SK-N-SH treated with all-trans-retinoic acid at 6 μM for 48 hours (cell line): Measurements from ENCODE around the gene MSMB.

Experiments
- ATAC-seq: fragments of 200-7000 bp; cut with Tn5 transposase; 3 replicates; pipeline ENCODE4 v1.9.1; 2020; ENCODE audit warnings: mild to moderate bottlenecking, moderate library complexity
- ARNTL ChIP-seq: fragments of 450-650 bp; formaldehyde crosslinking; IDR thresholded peaks from 2 replicates; pipeline ENCODE4 v1.5.0; 2020; ENCODE audit warnings: low read depth, mild to moderate bottlenecking, moderate library complexity, borderline replicate concordance
- BACH2 ChIP-seq: fragments of 250-450 bp; sonication (Bioruptor Pico); IDR thresholded peaks from 2 replicates; pipeline ENCODE4 v1.9.0; 2021; ENCODE audit warnings: mild to moderate bottlenecking, borderline replicate concordance
- CREB5 ChIP-seq: fragments of 250-450 bp; sonication (Bioruptor Pico); IDR thresholded peaks from 2 replicates; pipeline ENCODE4 v1.5.1; 2020; ENCODE audit warnings: low read depth, mild to moderate bottlenecking, moderate library complexity
- CSDC2 ChIP-seq: fragments of 250-450 bp; sonication (Bioruptor Pico); IDR thresholded peaks from 2 replicates; pipeline ENCODE4 v1.5.0; 2020; ENCODE audit warnings: mild to moderate bottlenecking, moderate library complexity
- CSRNP3 ChIP-seq: fragments of 250-450 bp; sonication (Bioruptor Pico); IDR thresholded peaks from 2 replicates; pipeline ENCODE4 v1.5.1; 2021; ENCODE audit warnings: mild to moderate bottlenecking, moderate library complexity
- ESRRG ChIP-seq: fragments of 250-450 bp; sonication (Bioruptor Pico); IDR thresholded peaks from 2 replicates; pipeline ENCODE4 v1.6.1; 2021; ENCODE audit warnings: mild to moderate bottlenecking
- GLIS3 ChIP-seq: fragments of 250-450 bp; sonication (Bioruptor Pico); IDR thresholded peaks from 2 replicates; pipeline ENCODE4 v1.5.0; 2020; ENCODE audit warnings: mild to moderate bottlenecking, moderate library complexity
- ISL1 ChIP-seq: fragments of 250-450 bp; sonication (Bioruptor Pico); IDR thresholded peaks from 2 replicates; pipeline ENCODE4 v2.1.2; 2022; ENCODE audit warnings: mild to moderate bottlenecking, moderate library complexity
- OSR1 ChIP-seq: fragments of 250-450 bp; sonication (Bioruptor Pico); IDR thresholded peaks from 2 replicates; pipeline ENCODE4 v1.8.0; 2022; ENCODE audit warnings: moderate library complexity, mild to moderate bottlenecking, inconsistent platforms
- PATZ1 ChIP-seq: fragments of 250-450 bp; sonication (Bioruptor Pico); IDR thresholded peaks from 2 replicates; pipeline ENCODE4 v1.8.0; 2020; ENCODE audit warnings: mild to moderate bottlenecking, moderate library complexity, borderline replicate concordance
- POU6F1 ChIP-seq: fragments of 250-450 bp; sonication (Bioruptor Pico); IDR thresholded peaks from 2 replicates; pipeline ENCODE4 v1.8.0; 2021; ENCODE audit warnings: low read depth, mild to moderate bottlenecking, moderate library complexity, borderline replicate concordance
- PPARA ChIP-seq: fragments of 250-450 bp; sonication (Bioruptor Pico); IDR thresholded peaks from 2 replicates; pipeline ENCODE4 v1.5.0; 2020; ENCODE audit warnings: mild to moderate bottlenecking, borderline replicate concordance
- RARB ChIP-seq: fragments of 250-450 bp; sonication (Bioruptor Pico); IDR thresholded peaks from 2 replicates; pipeline ENCODE4 v1.8.0; 2021; ENCODE audit warnings: mild to moderate bottlenecking, moderate library complexity
- SNAI2 ChIP-seq: fragments of 250-450 bp; sonication (Bioruptor Pico); IDR thresholded peaks from 2 replicates; pipeline ENCODE4 v1.5.0; 2020; ENCODE audit warnings: mild to moderate bottlenecking, moderate library complexity
- TCF4 ChIP-seq: fragments of 250-450 bp; sonication (Bioruptor Pico); IDR thresholded peaks from 2 replicates; pipeline ENCODE4 v1.8.0; 2021; ENCODE audit warnings: mild to moderate bottlenecking, moderate library complexity, borderline replicate concordance
- TOX ChIP-seq: fragments of 250-450 bp; sonication (Bioruptor Pico); IDR thresholded peaks from 2 replicates; pipeline ENCODE4 v1.8.0; 2021; ENCODE audit warnings: mild to moderate bottlenecking, moderate library complexity, borderline replicate concordance
- TSHZ2 ChIP-seq: fragments of 250-450 bp; sonication (Bioruptor Pico); IDR thresholded peaks from 2 replicates; pipeline ENCODE4 v1.5.0; 2020; ENCODE audit warnings: mild to moderate bottlenecking, moderate library complexity
- ZC3H10 ChIP-seq: fragments of 250-450 bp; sonication (Bioruptor Pico); IDR thresholded peaks from 2 replicates; pipeline ENCODE4 v1.5.1; 2021; ENCODE audit warnings: mild to moderate bottlenecking, moderate library complexity
- ZFP3 ChIP-seq: fragments of 250-450 bp; sonication (Bioruptor Pico); IDR thresholded peaks from 2 replicates; pipeline ENCODE4 v1.5.0; 2020; ENCODE audit warnings: mild to moderate bottlenecking, moderate library complexity
- ZFP30 ChIP-seq: fragments of 450-650 bp; formaldehyde crosslinking; IDR thresholded peaks from 2 replicates; pipeline ENCODE4 v1.5.0; 2022; ENCODE audit warnings: mild to moderate bottlenecking, moderate library complexity
- ZNF565 ChIP-seq: fragments of 450-650 bp; formaldehyde crosslinking; conservative IDR thresholded peaks from 2 replicates; pipeline ENCODE4 v1.5.0; 2020; ENCODE audit warnings: low read depth, mild to moderate bottlenecking, moderate library complexity
- ZNF70 ChIP-seq: fragments of 450-650 bp; formaldehyde crosslinking; IDR thresholded peaks from 2 replicates; pipeline ENCODE4 v1.5.0; 2020; ENCODE audit warnings: mild to moderate bottlenecking, moderate library complexity

Gene MSMB

GRCh38 chr10:46025406-46025805 lies 20.7 kb downstream of the MSMB start:
- no peak for ATAC-seq
- TF ChIP-seq ESRRG (CRISPR knock-in tag) (no peak), RARB (CRISPR knock-in tag) (no peak), TCF4 (no peak), TOX (CRISPR knock-in tag) (no peak), GLIS3 (CRISPR knock-in tag) (no peak), ZNF565 (CRISPR knock-in tag) (no peak), CSRNP3 (CRISPR knock-in tag) (no peak), ISL1 (CRISPR knock-in tag) (no peak), PATZ1 (CRISPR knock-in tag) (no peak), PPARA (CRISPR knock-in tag) (no peak), TSHZ2 (CRISPR knock-in tag) (no peak), ZC3H10 (CRISPR knock-in tag) (no peak), SNAI2 (no peak)

- ATAC-seq = no peak
- TF ChIP-seq PATZ1 (CRISPR knock-in tag) (no peak), ZFP30 (CRISPR knock-in tag) (no peak), TSHZ2 (CRISPR knock-in tag) (no peak), CSDC2 (CRISPR knock-in tag) (no peak), ARNTL (CRISPR knock-in tag) (no peak), POU6F1 (CRISPR knock-in tag) (no peak), ZNF565 (CRISPR knock-in tag) (no peak), TCF4 (no peak), TOX (CRISPR knock-in tag) (no peak), CSRNP3 (CRISPR knock-in tag) (no peak), PPARA (CRISPR knock-in tag) (no peak), ESRRG (CRISPR knock-in tag) (no peak), ZNF70 (no peak), ZFP3 (CRISPR knock-in tag) (no peak), ZC3H10 (CRISPR knock-in tag) (no peak), GLIS3 (CRISPR knock-in tag) (no peak), BACH2 (CRISPR knock-in tag) (no peak), OSR1 (no peak), CREB5 (CRISPR knock-in tag) (no peak)
Measured at GRCh38 chr10:46024948-46025347, 21.1 kb downstream of the MSMB start.
